SK-N-SH (cell line): ENCODE data around the gene CDK5. TPM values are rescaled to one million over a fixed set of nuclear protein-coding genes. Genes with fewer than 3 reads are reported as not detected.

Experiments
- CTCF ChIA-PET: fragments of 300-600, 350-600 bp; formaldehyde crosslinking; extraction: SDS; loops from one replicate; lab custom pipeline; 2021; lab: Yijun Ruan, JAX
- POLR2A ChIA-PET: fragments of 350-600 bp; sonication (Branson Sonifier 250); formaldehyde crosslinking; extraction: SDS; loops from one replicate; lab custom pipeline; 2020; ENCODE audit warnings: antibody characterized with exemption, inconsistent platforms; lab: Yijun Ruan, JAX
- DNase-seq: peaks from one replicate; pipeline ENCODE4 v3.0.0; 2012
- H2AFZ ChIP-seq: fragments of 200-600 bp; sonication (generic); 2 replicates; pipeline ENCODE4 v1.8.1; 2016; ENCODE audit warnings: antibody characterized with exemption, mild to moderate bottlenecking, low read depth
- H3F3A ChIP-seq: fragments of 200-600 bp; sonication (generic); replicated peaks from 2 replicates; pipeline ENCODE3; 2016; ENCODE audit warnings: antibody characterized with exemption, mild to moderate bottlenecking; ENCODE audit not compliant: insufficient read depth
- H3K27ac ChIP-seq, 2 experiments: fragments of 200-500 bp in 1 of 2; fragments of 200-600 bp in 1 of 2; sonication (Bioruptor generic) in 1 of 2; sonication (generic), shearing (Covaris generic) in 1 of 2; 2 replicates each; pipeline versions ENCODE4 v1.5.1 to v1.6.1; 2014 to 2016; ENCODE audit warnings: low read depth in 2 of 2, inconsistent platforms in 1 of 2, low read length in 1 of 2, mild to moderate bottlenecking in 1 of 2, mixed read lengths in 1 of 2
- H3K27me3 ChIP-seq: fragments of 200-600 bp; sonication (generic), shearing (Covaris generic); 2 replicates; pipeline ENCODE4 v1.6.1; 2016; ENCODE audit warnings: mixed run types; ENCODE audit not compliant: insufficient read depth
- H3K36me3 ChIP-seq, 2 experiments: fragments of 200-500 bp in 1 of 2; fragments of 200-600 bp in 1 of 2; sonication (Bioruptor generic) in 1 of 2; sonication (generic) in 1 of 2; replicated peaks in 1 of 2; 2 replicates each; pipeline versions ENCODE3 to v1.5.1; 2014 to 2016; ENCODE audit warnings: low read length in 1 of 2, mild to moderate bottlenecking in 1 of 2; ENCODE audit not compliant: insufficient read depth in 2 of 2, control insufficient read depth in 1 of 2
- H3K4me1 ChIP-seq, 2 experiments: fragments of 200-500 bp in 1 of 2; fragments of 200-600 bp in 1 of 2; sonication (Bioruptor generic) in 1 of 2; sonication (generic), shearing (Covaris generic) in 1 of 2; 2 replicates each; pipeline versions ENCODE4 v1.5.1 to v1.6.1; 2014 to 2016; ENCODE audit warnings: low read depth in 1 of 2, low read length in 1 of 2, mixed run types in 1 of 2; ENCODE audit not compliant: insufficient read depth in 2 of 2, control insufficient read depth in 1 of 2
- H3K4me2 ChIP-seq: fragments of 200-600 bp; sonication (generic), shearing (Covaris generic); 2 replicates; pipeline ENCODE4 v1.6.1; 2017; ENCODE audit warnings: mixed run types
- H3K4me3 ChIP-seq, 2 experiments: fragments of 200-500 bp in 1 of 2; fragments of 200-600 bp in 1 of 2; sonication (Bioruptor generic) in 1 of 2; sonication (generic), shearing (Covaris generic) in 1 of 2; 2 replicates each; pipeline versions ENCODE4 v1.5.1 to v1.8.1; 2014 to 2016; ENCODE audit warnings: low read depth in 2 of 2, inconsistent platforms in 1 of 2, low read length in 1 of 2, mild to moderate bottlenecking in 1 of 2, mixed read lengths in 1 of 2, moderate library complexity in 1 of 2
- H3K79me2 ChIP-seq: fragments of 200-600 bp; sonication (generic); 2 replicates; pipeline ENCODE4 v1.8.1; 2017; ENCODE audit warnings: mild to moderate bottlenecking; ENCODE audit not compliant: insufficient read depth
- H3K9ac ChIP-seq: fragments of 200-600 bp; sonication (generic); 2 replicates; pipeline ENCODE4 v1.6.1; 2017; ENCODE audit warnings: mixed run types
- H3K9me2 ChIP-seq: fragments of 200-600 bp; sonication (generic); 2 replicates; pipeline ENCODE4 v1.6.1; 2017; ENCODE audit warnings: mixed run types
- H3K9me3 ChIP-seq: fragments of 200-600 bp; sonication (generic); 2 replicates; pipeline ENCODE4 v1.6.1; 2017; ENCODE audit warnings: mixed run types, mild to moderate bottlenecking, moderate library complexity
- H4K20me1 ChIP-seq: fragments of 200-600 bp; sonication (generic); 2 replicates; pipeline ENCODE4 v1.6.1; 2017; ENCODE audit warnings: mild to moderate bottlenecking, mixed run types; ENCODE audit not compliant: insufficient read depth
- ELF1 ChIP-seq: IDR thresholded peaks from 2 replicates; pipeline ENCODE4 v1.4.0; 2012
- EP300 ChIP-seq, 2 experiments: IDR thresholded peaks; 2 replicates each; pipeline versions ENCODE4 v1.4.0 to v1.6.1; 2012; ENCODE audit warnings: borderline replicate concordance in 1 of 2, low read depth in 1 of 2, low read length in 1 of 2
- EZH2phosphoT487 ChIP-seq: fragments of 200-600 bp; sonication (generic); IDR thresholded peaks from 2 replicates; pipeline ENCODE4 v1.6.1; 2017; ENCODE audit warnings: low read depth, mixed run types, mild to moderate bottlenecking, antibody characterized with exemption, moderate library complexity, borderline replicate concordance
- MEF2A ChIP-seq: IDR thresholded peaks from 2 replicates; pipeline ENCODE4 v1.4.0; 2012; ENCODE audit warnings: low read depth, borderline replicate concordance
- MXI1 ChIP-seq: IDR thresholded peaks from 2 replicates; pipeline ENCODE4 v1.6.1; 2012; ENCODE audit warnings: mild to moderate bottlenecking, low read depth, low read length, improper control_type of control experiment
- NFIC ChIP-seq: IDR thresholded peaks from 2 replicates; pipeline ENCODE4 v1.4.0; 2012; ENCODE audit warnings: borderline replicate concordance
- RAD21 ChIP-seq: IDR thresholded peaks from 2 replicates; pipeline ENCODE4 v1.6.1; 2012; ENCODE audit warnings: mild to moderate bottlenecking, low read length
- SIN3A ChIP-seq: IDR thresholded peaks from 2 replicates; pipeline ENCODE4 v1.6.1; 2012; ENCODE audit warnings: low read depth, mild to moderate bottlenecking, low read length, moderate library complexity, borderline replicate concordance
- SMC3 ChIP-seq: IDR thresholded peaks from 2 replicates; pipeline ENCODE4 v1.6.1; 2012; ENCODE audit warnings: low read depth, low read length, improper control_type of control experiment
- YY1 ChIP-seq: IDR thresholded peaks from 2 replicates; pipeline ENCODE4 v1.4.0; 2012; ENCODE audit warnings: low read depth, mild to moderate bottlenecking
- WGBS: methylation state at CpG from one replicate; pipeline ENCODE4 v1.1.6; 2017; ENCODE audit warnings: low lambda C conversion rate; 5-methylcytosine and 5-hydroxymethylcytosine counted together
- polyA plus RNA-seq, 3 experiments: library from polyadenylated mRNA; depleted of rRNA; stranded (reverse); fragments of >200 nt; gene quantifications; 2 replicates each; pipeline ENCODE4 v1.2.3, GENCODE V29; 2012
- TF ChIP-seq, protein P1 (sequence below): IDR thresholded peaks from 2 replicates; pipeline ENCODE4 v1.4.0; 2012; ENCODE audit warnings: low read depth, borderline replicate concordance
- TF ChIP-seq, protein P2 (sequence below): fragments of 200-600 bp; sonication (generic); IDR thresholded peaks from 2 replicates; pipeline ENCODE4 v1.6.1; 2017; ENCODE audit warnings: antibody characterized with exemption, mild to moderate bottlenecking, moderate library complexity

The CDK5 gene
- polyA plus RNA-seq, 1 of the 3 experiments (the other 2 are of a cell fraction) = 125 TPM

DNA sequence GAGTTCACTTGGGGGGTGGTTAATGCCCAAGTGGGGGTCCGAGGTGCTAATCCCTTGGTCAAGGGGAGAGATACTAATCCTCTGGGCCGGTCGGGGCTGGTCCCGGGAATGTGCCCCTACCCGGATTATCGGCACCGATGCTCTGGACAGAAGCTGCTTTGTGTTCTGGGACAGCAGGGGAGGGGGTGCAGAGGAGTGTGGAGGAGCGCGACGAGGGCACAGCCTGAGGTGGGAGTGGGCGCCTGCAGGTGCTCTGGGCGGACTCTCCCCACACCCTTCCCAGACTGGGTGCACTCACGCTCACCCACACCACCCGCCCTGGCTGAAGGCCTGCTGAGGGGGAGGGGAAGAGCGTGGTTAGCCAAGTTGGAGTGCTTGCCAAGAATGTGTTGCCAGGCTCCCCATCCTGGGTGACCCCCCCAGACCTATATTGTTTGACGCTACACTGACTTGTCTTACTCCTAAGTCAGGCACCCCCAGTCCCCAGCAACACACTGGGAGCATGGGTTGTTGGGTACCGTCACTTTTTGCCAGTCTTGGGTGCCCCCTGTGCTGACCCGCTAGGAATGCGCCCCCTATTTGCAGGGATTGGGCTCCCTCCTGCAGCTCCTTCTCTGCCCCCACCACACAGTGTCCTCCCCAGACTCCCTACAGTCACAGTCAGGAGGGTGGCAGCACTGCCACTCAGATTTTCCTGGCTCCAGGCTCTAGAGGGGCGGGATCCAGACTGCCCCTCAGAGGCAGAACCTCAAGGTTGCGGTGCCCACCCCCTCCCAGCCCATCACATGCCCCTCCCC, 2.9 kb upstream of the CDK5 start (continued):
- TF ChIP-seq NFIC = peak; percentile 97
- no peak for TF ChIP-seq EZH2phosphoT487
- TF ChIP-seq MXI1 = peak; percentile 27; the same call in 1 of the 2 replicates

DNA sequence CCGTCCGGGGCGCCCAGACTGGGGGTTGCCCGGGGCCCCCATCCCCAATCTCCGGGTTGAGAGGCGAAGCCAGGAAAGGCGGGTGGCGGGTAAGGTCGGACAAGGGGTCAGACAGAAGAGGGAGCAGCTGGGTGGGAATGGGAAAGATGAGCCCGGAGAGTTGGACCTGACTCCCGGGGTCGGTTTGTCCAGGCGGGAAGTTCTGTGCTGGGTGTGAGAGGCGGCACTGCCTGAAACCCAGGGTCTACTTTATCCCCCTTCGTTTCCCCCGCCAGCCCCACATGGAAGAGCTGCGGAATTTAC, 2.4 kb upstream of the CDK5 start:
- H3K9ac ChIP-seq = peak overlapping the region; percentile 84

More for the DNA sequence above, 2.4 kb upstream of the CDK5 start:
- peaks cover 25 to 31% of the 10 kb centered on the region in 2 experiments for H3K36me3 ChIP-seq
- no peaks in the 10 kb centered on the region for H3K27me3 ChIP-seq
- no peak overlapping the region for H2AFZ ChIP-seq
- DNase-seq = no peak
- CTCF ChIA-PET = interaction anchor here (0.6 to 12.2 kb wide), 24 partner anchors 11 to 162 kb away, joined by 3 to 126 read pairs (median 5); partner anchors contain the start of genes ABCB8, ASIC3, FASTK and TMUB1
- H3K9me2 ChIP-seq = no peaks in the 10 kb centered on the region
- peaks cover 40% of the 10 kb centered on the region for H4K20me1 ChIP-seq
- no peaks in the 10 kb centered on the region for H3F3A ChIP-seq
- TF ChIP-seq SMC3 = peak; percentile 2; the same call in 1 of the 2 replicates
- no peak; the same call in 1 of the 2 replicates for TF ChIP-seq MEF2A
- TF ChIP-seq, protein P1, sequence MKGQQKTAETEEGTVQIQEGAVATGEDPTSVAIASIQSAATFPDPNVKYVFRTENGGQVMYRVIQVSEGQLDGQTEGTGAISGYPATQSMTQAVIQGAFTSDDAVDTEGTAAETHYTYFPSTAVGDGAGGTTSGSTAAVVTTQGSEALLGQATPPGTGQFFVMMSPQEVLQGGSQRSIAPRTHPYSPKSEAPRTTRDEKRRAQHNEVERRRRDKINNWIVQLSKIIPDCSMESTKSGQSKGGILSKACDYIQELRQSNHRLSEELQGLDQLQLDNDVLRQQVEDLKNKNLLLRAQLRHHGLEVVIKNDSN = no peak
- TF ChIP-seq, protein P2, sequence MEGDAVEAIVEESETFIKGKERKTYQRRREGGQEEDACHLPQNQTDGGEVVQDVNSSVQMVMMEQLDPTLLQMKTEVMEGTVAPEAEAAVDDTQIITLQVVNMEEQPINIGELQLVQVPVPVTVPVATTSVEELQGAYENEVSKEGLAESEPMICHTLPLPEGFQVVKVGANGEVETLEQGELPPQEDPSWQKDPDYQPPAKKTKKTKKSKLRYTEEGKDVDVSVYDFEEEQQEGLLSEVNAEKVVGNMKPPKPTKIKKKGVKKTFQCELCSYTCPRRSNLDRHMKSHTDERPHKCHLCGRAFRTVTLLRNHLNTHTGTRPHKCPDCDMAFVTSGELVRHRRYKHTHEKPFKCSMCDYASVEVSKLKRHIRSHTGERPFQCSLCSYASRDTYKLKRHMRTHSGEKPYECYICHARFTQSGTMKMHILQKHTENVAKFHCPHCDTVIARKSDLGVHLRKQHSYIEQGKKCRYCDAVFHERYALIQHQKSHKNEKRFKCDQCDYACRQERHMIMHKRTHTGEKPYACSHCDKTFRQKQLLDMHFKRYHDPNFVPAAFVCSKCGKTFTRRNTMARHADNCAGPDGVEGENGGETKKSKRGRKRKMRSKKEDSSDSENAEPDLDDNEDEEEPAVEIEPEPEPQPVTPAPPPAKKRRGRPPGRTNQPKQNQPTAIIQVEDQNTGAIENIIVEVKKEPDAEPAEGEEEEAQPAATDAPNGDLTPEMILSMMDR = 0 out of 2 replicates have a peak, but pooled peaks have one; percentile 13
- TF ChIP-seq RAD21 = no peak
- no peak for TF ChIP-seq NFIC
- no peak; a peak in 1 of 4 replicates for TF ChIP-seq EP300 (IDR thresholded peaks at IDR 0.05; ENCODE audit: borderline replicate concordance in 1 of 2, low read depth in 1 of 2, low read length in 1 of 2)
- no peak for TF ChIP-seq ELF1
- no peak for TF ChIP-seq EZH2phosphoT487
- no peak for TF ChIP-seq YY1
- TF ChIP-seq SIN3A = 0 out of 2 replicates have a peak, but pooled peaks have one; percentile 14
- TF ChIP-seq, all 33 proteins: peak for 3
- H3K9me3 ChIP-seq = no peaks in the 10 kb centered on the region
- peak overlapping the region; percentile 95 to 99 for H3K27ac ChIP-seq
- POLR2A ChIA-PET = interaction anchor here (0.7 to 1.5 kb wide), 4 partner anchors 21 to 90 kb away, joined by 3 to 7 read pairs (median 5); partner anchors contain the start of genes ABCB8 and FASTK
- peak overlapping the region; percentile 85 for H3K4me2 ChIP-seq
- WGBS = under 1% methylated on average over 14 of the region's 17 CpGs
- peaks cover 74% of the 10 kb centered on the region for H3K79me2 ChIP-seq
- peaks cover 28 to 50% of the 10 kb centered on the region in 2 experiments for H3K4me1 ChIP-seq
- H3K4me3 ChIP-seq = peak overlapping the region; percentile 66 to 99
